OCI-M2 (cell line): Measurements from ENCODE around the gene MED25.
A peak's percentile ranks its signal among the peaks of the same experiment; 100 is the strongest.

Source experiments
- DNase-seq: peaks from one replicate; lab custom pipeline; 2025; ENCODE audit not compliant: unreplicated experiment; lab: John Stamatoyannopoulos, UW

MED25 gene

DNA sequence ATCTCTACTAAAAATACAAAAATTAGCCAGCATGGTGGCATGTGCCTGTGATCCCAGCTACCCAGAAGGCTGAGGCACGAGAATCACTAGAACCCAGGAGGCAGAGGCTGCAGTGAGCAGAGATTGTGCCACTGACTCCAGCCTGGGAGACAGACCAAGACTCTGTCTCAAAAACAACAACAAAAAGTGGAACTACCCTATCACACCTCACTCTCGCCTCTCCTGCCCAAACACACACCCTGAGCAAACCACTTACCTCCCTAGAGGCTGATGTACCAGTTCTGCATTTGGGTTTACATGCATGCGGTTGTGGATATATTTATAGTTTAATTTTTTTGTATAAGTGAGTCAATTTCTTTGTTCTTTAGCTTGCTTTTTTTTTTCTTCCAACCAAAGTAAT is 25.2 kb downstream of the MED25 start:
- no peak for DNase-seq

DNA sequence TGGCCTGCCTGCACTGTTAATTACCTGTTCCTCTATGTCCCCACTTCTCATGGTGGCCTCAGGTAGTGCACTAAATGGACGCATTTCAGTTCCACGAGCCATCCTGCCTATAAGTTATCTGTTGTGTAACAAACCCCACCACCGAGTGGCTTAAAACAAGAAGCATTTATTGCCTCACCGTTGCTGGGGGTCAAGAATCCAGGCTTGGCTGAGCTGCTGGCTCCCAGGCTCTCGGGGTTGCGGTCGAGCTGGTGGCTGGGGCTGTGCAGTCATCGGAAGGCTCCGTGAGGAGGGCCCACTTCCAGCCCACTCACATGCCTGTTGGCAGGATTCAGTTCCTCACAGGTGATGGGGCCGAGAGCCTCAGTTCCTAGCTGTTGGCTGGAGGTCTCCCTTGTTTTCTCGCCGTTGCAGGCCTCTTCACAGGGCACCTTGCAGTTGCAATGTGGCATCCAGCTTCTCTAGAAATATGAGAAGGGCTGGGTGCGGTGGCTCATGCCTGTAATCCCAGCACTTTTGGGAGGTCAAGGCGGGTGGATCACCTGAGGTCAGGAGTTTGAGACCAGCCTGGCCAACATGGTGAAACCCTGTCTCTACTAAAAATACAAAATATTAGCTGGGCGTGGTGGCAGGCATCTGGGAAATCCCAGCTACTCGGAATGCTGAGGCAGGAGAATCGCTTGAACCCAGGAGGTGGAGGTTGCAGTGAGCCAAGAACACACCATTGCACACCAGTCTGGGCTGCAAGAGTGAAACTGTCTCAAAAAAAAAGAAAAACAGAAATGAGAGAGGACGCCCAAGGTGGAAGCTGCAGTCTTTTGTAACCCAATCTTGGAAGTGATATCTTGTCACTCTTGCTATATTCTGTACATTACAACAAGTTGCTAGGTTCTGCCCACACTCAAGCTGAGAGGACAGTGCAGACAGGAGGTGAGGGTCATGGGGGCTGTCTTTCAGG is 26.3 kb downstream of the MED25 start:
- no peak for DNase-seq

DNA sequence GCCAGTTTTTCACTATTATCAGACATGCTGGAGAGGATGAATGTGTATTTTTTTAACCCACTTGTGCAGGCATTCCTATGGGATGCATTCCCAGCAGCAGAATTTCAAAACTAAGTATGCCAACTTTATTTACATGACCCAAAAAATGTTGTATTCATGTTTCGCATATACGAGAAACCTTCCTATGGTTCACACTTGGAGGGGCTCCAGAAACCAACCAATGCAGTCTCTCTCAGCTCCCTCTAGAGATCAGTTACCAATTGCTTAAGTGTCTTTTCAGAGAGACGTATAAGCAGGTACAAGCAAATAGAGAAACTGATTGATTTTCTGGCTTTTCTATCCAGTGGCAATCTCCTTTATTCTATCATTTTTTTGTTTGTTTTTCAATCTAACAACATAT is 27.3 kb downstream of the MED25 start:
- no peak for DNase-seq

DNA sequence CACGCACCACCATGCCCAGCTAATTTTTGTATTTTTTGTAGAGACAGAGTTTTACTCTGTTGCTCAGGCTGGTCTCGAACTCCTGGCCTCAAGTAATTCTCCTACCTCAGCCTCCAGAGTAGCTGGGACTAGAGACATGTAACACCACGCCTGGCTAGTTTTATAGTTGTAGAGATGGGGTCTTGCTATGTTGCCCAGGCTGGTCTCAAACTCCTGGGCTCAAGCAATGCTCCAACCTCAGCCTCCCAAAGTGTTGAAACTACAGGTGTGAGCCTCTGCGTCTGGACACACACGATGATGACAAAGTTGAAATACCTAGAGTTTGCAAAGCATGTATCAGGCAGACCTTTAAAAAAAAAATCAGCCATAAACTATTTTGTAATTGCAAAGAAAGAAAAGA is 28.3 kb downstream of the MED25 start:
- no peak for DNase-seq

DNA sequence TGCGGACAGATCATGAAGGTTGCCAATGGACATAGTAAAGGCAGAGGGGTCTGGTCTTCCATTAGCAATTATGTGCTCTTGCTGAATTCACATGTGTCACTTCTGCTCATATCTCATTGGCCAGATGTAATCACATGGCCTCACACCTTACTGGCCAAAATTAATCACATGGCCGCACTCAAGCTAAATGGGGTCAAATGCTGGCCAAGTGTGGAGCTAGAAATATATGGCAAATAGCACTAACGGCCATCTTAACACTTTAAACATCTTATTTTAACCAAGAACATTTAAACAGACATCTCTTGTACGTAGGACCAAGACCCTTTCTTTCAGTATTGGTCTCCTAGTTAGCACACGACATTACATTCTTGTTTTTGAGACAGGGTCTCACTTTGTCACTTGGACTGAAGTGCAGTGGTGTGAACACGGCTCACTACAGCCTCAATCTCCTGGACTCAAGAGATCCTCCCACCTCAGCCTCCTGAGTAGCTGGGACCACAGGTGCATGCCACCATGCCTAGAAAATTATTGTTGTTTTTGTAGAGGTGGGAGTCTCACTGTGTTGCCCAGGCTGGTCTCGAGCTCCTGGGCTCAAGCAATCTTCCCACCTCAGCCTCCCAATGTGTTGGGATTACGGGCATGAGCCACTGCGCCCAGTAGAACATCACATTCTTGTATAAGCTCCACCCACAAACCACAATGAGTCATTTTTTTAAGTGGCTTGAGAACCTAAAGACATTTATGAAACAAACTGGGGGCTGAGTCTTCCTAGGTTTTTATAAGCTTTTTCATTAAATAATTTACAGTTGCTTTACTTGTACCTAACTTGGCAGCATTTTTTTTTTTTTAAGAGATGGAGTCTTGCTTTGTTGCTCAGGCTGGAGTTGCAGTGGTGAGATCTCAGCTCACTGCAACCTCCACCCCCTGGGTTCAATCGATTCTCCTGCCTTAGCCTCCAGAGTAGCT is 29.9 kb downstream of the MED25 start:
- DNase-seq: no peak

DNA sequence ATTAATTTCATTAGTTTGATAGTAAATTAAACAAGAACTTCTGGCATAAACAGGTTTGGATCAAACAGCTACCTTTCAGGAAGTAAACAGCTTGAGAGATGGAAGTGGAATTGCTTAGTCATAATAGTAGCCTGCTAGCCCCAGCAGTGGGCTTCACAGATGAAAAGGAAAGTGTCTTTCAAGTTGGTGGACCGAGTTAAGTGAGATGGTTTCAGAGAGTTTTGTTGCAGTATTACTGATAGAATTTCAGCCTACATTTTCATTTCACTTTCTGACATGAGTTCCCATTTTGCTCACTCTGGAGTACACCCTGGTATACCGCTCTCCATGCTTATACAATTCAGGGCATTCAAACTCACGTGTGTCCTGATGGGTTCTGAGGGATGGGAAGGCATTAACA is 30.8 kb downstream of the MED25 start:
- DNase-seq: no peak

DNA sequence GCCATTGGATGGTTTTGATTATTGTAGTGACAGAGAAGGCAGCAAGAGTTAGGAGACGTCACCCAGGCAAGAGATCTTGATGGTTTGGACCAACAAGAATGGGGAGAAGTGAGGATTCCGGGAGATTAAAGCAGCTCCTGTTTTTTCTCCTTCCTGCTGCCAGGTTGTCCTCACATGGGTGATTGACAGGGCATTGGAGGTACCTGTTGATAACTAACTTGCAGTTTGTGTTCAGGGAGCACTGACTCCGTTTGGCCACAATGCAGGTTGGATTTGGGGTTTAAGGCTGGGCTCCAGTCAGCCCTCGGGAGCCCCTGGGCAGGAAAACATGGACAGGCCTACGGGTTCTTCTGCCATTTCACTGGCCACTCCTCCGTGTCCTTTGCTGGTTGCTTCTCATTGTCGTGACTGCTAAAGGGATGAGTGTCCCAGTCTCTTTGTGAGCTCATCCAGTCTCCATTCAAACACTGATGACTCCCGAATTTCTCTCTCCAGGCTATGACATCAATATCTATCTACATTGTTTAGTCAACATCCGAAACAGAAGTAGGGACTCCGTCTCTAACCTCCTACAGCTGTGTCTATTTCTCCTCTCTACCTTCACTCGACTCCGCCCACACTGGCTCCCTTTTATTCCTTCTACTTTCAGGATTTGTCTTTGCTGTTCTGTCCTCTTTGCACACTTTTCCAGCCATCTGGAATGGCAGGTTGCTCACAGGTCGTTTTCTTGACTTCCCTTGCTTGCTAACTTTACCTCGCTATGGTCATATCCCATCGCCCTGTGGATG is 31.5 kb downstream of the MED25 start:
- no peak for DNase-seq

DNA sequence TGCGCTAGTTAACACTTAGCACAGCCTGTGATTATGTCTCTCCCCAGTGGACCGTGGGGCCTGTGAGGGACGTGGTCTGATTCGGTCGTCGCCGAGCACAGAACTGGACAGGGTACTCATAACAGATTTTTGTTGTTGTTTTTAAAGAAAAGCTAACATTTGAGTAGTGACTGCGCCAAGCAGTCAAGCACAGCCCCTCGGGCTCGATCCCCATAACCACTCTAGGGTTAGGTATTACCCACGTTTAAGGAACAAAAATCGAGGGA is 32.1 kb downstream of the MED25 start:
- no peak for DNase-seq

DNA sequence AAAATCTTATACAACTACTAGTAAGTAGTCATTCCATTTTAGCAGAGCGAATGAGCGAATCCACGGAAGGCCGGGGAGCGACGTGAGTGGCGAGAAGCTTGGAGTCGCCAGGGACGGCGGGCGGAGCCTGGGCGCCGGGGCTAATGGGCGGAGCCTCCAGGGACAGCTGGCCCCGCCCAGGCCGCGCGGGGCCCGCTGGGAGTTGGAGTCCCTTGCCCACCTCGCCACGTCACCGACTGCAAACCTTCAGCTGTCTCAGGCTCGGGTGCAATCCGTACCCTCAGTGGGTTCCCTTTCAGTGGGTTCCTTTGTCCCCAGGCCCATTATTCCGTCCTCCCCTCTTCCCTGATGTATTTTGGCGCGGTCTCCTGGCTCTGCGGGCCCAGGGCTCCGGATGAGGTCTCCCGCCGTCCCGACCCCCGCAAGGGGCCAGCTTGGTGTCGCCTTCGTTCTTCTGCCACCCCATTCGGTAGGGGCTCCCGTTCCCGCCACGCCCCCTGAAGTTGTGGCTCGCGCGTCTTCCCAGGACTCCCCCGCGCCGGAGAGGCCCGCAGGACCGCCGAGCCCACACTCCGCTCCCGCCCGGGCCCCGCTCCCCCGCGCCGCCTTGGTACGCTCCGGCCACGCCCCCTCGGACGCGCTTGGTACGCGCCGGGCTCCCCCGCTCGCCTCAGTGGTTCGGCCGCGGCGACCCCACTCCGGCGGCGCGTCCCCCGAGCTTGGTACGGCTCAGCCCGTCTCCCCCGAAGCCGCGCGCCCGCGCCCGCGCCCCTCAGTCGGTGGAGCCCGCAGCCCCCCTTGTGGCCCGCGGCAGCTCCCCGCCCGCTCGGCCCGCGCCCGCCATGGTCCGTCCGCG is 32.6 kb downstream of the MED25 start, which contains the start of gene PTOV1:
PTOV1 (plus strand) TSS at position 673 of the 856 bp plus-strand sequence.
- peak; percentile 88 for DNase-seq

DNA sequence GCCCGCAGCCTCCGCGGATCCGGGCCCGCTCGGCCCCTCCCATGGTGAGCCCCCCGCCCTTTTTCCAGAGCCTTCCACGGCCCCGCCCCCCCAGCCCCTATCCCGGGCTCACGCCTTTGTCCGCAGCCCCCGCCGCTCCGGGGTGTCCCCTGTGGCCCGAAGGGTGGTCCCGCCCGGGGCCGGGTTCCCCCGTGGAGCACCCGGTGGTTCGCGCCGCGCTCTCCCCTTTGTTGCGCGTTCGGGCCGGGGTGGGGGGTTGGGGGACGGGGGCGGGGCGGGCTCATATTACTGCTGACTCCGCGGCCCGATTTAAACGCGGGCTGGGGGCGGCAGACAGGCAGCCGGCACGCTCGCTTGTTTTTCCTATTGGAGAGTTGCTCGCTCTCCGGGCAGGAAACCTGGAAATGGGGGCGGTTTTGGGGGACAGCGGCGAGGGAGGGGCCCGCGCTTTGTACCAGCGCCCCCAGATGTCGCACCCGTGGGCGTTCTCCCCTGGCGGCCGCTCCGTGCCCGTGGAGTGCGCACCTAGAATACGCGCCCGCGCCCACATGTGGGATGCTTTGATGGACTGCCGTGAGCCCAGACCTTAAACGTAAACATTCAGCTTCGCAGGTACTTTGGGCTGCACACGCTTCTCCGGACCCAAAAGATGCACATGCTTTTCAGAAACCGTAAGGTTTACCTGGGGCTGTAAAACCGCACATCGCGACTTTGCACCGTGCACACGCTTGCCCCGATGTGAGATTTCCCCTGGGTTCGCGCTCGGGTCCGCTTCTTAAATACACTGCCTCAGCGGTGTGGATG is 33.6 kb downstream of the MED25 start:
- no peak for DNase-seq

DNA sequence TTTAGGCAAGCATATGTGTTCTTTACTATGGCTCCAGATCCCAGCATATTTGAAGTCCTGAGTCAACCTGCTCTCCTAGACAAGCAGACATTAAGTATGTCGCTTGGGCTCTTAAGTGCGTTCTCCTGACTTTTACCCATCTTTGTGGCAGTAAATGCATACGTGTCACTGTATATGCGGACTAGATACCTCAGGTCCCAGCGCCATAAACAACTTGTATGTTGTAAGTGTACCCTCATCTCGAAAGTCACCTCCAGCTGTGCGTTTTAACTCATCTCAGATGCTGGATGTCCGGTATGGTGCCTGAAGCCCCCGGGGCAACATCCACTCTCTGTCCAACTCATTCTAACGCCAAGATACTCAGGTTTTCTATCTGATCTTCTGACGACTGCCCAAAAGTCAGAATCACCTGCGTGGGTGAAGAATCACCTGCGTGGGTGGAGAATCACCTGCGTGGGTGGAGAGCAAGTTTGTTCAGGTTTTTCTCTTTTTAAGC is 34.6 kb downstream of the MED25 start:
- no peak for DNase-seq

DNA sequence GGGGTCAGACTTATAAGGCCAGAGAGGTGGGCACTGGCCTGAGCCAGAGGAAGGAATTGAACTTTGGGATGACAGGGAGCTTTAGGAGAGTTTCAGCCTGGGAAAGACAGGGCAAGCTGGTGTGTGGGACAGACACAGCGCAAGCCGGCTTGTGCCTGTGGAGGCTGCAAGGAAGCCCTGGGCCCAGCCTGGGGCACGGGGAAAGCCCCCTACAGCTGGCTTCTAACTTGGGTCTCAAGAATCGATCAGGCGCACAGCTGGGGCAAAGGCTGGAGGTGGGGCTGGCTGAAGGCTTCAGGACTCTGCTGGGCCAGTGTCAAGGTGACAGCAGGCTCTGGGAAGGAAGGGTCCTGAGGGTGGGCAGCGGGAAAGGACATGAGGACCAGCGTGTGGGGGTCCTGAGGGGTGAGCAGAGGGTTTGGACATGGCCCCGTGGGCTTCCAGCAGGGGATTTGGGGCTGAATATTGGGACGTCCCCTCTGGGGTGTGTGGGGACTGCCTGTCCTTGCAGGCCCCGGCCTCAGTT is 35.8 kb downstream of the MED25 start:
- DNase-seq: no peak

DNA sequence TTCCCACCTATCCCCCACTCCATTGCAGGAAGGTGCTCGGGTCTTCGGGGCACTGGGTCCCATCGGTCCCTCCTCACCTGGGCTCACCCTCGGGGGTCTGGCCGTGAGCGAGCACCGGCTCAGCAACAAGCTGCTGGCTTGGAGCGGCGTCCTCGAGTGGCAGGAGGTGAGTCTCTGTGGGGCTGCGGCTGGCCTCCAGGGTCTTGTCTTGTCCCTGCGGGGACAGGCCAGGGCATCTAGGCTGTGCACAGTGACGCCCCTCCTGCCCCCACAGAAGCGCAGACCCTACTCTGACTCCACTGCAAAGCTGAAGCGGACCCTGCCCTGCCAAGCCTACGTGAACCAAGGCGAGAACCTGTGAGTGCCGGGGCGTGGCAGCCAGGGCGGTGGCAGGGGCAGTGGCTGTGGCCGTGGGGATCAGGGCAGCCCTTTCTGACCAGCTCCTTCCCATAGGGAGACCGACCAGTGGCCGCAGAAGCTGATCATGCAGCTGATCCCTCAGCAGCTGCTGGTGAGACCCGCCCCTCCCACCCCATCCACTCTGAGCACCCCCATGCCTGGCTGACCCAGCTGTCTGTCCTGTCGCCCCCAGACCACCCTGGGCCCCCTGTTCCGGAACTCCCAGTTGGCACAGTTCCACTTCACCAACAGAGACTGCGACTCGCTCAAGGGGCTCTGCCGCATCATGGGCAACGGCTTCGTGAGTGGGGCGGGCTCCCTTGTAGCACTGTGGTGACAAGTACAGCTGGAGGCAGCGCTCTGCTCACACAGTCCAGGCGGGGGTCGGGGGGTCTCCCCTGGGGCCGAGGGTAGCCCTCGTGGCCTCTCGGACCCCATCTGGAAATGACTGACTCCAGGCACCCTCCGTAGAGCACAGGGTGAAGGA is 36.5 kb downstream of the MED25 start:
- DNase-seq: no peak

DNA sequence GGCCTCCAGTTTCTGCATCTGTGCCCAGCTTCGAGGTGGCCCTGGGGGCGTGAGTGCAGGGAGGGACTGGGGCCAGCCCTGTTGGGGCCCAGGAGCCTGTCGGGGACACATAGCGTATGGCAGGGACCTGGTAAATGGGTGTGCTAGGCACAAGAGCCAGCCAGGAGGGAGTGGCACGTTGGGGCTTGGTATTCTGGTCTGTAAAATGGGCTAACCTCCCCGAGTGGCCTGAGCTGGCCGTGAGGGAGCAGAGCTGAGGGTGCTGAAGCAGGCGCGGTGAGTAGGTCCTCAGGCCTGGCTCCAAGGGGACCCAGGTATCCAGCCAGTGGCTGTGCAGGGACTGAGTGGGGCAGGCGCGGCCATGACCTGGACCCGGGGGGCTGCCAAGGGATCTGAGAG is 37.2 kb downstream of the MED25 start:
- no peak for DNase-seq

DNA sequence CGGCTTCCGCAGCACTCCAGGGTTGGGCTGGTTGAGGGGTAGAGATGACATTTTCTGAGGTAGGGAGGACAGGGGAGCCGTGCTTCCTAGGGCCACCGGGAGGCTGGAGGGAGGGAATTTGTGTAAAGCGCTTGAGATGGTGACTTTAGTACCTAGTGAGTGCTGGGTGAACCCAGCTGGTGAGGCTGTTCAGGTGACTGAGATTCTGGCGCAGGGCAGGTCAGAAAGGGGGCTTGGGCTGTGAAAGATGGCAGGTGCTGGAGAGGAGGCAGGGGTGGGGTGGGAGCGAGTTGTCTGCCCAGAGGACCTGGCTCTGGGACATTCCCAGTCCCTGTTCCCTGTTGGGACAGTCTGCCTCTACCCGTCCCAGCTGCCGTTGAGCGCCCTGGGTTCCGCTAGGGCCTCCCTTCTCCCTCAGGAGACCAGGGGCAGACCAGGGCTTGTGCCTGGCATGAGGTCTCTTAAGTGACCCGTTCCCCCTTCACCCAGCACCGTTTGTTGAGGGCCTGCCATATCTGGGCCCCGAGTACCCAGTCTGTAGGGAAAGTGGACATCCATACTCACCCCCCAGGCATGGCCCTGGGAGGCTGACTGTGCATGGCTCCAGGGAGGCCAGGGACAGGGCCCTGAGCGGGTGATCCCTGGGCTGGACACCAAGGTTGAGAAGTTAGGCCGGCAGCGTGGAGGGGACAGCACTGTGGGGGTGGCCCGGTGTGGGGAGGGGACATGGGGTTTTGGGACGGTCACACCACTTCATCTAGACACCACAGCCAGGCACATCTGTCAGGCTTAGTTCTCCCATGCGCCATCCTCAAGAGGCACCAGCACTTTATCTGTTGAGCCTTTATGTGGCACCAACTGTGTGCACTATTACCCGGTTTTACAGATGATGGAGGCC is 37.8 kb downstream of the MED25 start:
- no peak for DNase-seq

DNA sequence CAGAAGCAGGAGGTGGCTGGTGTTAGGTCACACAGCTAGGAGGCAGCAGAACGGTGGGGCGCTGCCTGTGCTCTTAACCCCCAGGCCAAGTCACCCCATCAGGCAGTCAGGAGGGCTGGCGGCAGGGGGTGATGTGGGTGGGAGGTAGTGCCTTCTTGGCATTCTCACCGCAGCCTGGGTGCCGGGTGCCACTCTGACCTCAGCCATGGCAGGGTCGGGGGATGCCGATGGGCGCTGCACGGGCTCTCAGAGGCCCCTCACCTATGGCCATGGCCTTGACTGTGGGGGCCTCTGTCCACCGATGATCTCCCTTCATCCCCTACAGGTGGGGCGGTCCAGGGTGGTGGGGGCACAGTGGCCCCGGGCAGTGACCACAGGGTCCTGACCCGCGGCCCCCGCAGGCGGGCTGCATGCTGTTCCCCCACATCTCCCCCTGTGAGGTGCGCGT is 38.5 kb downstream of the MED25 start:
- no peak for DNase-seq
